GM18507 (cell line): ENCODE data around the gene COL5A1.
"Not testable (repeated sequence)": the region's sequence is repeated elsewhere in the genome, so short reads cannot be mapped to it uniquely, and the experiment has no call there.

ENCODE experiments used
- DNase-seq: peaks from one replicate; pipeline ENCODE4 v3.0.0; 2011; ENCODE audit warnings: low read depth; ENCODE audit not compliant: insufficient read length; ENCODE audit errors: extremely low spot score
- FAIRE-seq: peaks from 2 replicates; lab custom pipeline; 2011; peaks lifted over from hg19 to GRCh38; lab: Jason Lieb, UNC

The COL5A1 gene

GRCh38 chr9:134636149-134636507 lies 5.5 kb upstream of the COL5A1 start:
- FAIRE-seq = no peak

DNA sequence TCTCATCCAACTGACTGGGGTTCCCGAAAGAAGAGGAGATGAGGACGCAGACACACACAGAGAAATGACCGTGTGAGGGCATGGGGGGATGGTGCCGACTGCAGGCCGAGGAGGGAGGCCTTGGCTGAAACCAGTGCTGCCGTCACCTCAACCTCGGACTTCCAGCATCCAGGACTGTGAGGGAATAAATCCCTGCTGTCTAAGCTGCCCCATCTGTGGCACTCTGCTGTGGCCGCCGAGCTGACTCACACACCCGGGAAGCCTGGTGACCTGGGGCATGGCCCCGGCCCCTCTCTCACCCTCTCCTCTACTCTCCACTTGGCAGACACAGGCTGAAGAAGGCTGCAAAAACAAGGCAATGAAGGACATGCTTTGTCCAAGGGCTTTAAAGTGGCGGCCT lies 4.4 kb upstream of the COL5A1 start:
- DNase-seq (no peak), FAIRE-seq (no peak)

More at GRCh38 chr9:134636149-134636507, 5.5 kb upstream of the COL5A1 start:
- no peak for DNase-seq

GRCh38 chr9:134637696-134638501 lies 3.7 kb upstream of the COL5A1 start:
- FAIRE-seq (no peak), DNase-seq (no peak)

GRCh38 chr9:134638502-134639090 lies 3.0 kb upstream of the COL5A1 start:
- DNase-seq (no peak), FAIRE-seq (no peak)

DNA sequence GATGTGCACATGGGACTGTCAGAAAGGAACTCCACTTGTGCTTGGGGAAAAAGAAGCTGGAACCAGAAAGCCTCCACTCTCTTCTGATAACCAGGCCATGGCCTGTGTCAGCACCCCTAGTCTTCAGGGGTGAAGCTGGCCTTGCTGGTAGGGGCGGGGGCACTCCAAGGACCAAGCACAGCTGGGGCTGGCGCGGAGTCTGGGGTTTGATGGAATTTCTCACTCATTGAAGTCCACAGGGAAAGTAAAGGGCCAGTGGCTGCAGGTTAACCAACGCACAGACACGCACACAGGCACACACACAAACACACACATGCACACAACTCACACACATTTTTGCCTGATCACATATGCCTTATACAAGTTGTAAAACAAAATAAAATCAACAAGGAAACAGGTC lies 1.6 kb upstream of the COL5A1 start:
- no peak for FAIRE-seq
- DNase-seq = no peak

GRCh38 chr9:134640506-134641172 lies 964 bp upstream of the COL5A1 start:
- no peak for DNase-seq
- no peak for FAIRE-seq

DNA sequence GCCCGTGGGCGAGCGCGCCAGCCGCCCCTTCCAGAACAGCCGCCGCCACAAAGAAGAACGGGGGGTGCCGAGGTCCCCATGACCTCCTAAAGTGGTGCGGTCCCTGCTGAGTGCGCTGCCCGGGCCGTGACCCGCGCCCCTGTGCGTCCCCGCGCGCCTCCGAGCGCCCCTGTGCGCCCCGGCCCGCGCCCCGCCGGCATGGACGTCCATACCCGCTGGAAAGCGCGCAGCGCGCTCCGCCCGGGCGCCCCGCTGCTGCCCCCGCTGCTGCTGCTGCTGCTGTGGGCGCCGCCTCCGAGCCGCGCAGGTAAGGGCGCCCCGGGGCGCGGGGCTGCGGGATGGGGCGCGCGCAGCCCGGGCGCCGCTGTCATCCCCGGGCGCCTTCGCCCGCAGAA lies 384 bp downstream of the COL5A1 start:
- DNase-seq (no peak), FAIRE-seq (no peak)

DNA sequence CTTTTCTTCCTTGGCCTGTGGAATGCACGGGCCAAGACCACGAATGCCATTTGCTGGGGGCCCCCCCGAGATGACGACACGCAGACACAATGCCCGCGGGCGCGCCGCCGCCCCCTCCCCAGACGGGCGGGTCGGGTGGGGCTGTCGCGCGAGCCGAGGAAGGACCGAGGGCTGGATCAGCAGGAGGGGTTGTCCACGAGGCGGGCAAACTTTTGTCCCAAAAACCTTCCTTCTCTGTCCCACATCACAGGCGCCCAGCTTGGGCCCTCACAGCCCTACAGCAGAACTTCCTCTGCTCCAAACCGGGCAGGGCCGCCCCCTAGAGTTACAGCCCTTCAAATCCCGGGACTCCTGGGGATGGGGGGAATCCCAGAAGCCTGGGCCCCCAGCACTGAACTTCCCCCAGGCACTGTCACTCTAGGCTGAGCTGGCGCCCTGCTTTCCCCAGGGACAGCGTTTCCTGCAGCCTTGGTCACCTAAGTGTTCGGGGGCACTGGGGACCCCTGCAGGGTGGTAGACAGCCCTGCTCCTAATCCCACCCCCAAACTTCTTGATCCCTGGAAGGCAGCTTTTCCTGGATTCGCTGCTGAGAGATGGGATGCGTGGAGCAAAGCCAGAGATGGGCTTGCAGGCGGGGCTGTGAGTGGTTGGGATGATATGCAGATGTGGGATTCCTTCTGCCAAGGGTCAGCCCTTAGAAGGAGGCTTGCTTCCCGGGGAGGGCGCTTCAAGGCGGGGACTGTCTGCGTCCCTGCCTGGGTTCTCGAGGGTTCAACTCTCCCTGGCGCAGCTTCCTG lies 980 bp downstream of the COL5A1 start:
- no peak for FAIRE-seq
- no peak for DNase-seq

DNA sequence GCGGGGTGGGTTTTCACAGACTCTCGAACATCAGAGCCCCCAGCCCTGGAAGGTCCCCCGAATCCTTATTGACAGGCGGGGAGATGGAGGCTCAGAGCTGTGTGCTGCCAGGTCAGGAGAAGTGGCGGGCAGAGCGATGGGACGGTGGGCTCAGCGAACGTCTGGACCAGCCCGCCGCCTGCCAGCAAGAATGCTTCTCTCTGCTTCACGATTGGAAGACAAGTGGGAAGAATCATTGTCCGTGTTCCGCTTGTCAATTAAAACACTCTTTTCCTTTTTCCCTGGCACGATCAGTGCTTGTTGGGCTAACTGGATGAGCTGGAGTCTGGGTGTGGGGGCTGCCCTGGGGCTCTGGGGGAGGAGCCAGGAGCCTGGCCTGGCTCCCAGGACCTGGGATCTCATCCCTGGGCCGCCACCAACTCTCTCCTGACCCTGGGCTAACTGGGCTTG lies 1.6 kb downstream of the COL5A1 start:
- FAIRE-seq = no peak
- DNase-seq = no peak

DNA sequence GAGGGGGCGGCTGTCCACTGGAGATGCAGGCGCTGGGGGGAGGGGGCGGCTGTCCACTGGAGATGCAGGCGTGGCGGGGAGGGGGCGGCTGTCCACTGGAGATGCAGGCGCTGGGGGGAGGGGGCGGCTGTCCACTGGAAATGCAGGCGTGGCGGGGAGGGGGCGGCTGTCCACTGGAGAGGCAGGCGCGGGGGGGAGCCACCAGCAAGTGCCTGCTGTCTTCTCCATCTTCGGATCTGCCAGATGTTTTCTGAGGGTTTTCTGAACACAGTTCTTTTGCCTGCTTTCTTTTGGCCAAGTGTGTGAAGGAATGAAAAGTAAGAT lies 2.8 kb downstream of the COL5A1 start:
- not testable (repeated sequence) for FAIRE-seq, DNase-seq

DNA sequence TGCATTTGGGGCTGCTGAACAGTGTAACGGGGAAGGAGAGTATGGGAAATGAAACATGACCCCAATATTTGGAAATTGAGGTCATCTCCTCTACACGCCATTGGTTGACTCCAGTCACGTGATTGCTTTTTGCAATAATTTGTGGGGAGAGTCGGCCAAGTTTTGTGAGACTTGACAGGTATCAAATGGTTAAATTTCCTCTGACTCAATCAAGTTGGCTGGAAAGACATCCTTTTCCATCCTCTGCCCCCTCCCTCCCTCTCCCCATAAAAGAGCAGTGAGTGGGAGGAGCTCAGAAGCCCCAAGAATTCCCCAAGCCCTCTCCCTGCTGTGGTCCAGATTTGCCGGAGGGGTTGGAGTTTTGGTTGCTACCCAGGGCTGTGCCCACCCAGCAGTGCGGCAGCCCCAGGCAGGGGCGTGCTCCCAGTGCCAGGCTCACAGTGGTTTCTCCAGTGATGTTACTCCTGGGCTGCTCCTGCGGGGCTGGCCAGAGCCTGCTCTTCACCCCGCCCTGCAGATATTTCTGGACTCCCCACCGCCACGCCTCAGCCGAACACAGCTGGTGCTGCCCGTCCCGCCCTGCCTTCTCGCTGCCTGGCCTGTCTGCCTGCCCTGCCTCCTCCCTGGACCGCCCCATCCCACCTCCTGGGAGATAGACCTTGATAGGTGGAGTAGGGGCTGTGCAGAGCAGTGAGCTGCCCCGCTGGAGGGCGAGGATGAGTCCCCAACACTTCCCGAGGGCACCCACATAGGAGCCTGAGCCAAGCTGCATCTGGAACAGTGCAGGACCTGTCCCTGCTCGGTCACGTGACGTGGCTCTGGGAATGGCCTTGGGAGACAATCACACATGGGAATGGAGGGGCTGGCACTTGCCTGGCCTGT lies 3.4 kb downstream of the COL5A1 start:
- DNase-seq = no peak
- FAIRE-seq = no peak

GRCh38 chr9:134645607-134646365 lies 4.2 kb downstream of the COL5A1 start:
- no peak for DNase-seq
- FAIRE-seq = no peak

DNA sequence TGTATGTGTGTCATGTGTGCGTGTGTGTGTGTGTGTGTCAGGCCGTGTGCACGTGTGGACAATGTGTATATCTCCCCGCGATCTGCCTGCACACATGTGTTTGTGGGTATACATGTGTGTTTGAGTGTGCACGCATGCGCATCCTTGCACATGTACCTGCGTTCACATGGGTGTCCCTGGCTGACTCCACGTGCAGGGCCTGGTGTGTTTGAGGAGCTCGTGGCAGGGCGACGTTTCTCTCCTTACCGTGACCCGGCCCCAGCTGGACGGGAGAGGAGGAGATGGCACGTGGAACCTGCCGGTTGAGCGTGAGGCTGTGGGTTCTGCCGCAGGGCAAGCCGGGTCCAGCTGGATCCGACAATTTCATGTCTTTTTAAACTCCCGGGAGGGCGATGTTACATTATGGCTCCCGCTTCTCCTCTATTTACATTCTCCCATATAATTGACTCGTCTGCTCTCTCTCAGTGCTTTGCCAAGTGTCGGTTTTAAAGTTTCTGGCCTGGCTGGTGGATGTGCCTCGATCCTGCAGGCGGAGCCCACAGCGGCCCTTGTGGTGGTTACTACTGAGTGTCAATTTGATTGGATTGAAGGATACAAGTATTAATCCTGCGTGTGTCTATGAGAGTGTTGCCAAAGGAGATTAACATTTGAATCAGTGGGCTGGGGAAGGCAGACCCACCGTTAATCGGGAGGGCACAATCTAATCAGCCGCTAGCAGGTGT lies 5.9 kb downstream of the COL5A1 start:
- DNase-seq (no peak), FAIRE-seq (no peak)

DNA sequence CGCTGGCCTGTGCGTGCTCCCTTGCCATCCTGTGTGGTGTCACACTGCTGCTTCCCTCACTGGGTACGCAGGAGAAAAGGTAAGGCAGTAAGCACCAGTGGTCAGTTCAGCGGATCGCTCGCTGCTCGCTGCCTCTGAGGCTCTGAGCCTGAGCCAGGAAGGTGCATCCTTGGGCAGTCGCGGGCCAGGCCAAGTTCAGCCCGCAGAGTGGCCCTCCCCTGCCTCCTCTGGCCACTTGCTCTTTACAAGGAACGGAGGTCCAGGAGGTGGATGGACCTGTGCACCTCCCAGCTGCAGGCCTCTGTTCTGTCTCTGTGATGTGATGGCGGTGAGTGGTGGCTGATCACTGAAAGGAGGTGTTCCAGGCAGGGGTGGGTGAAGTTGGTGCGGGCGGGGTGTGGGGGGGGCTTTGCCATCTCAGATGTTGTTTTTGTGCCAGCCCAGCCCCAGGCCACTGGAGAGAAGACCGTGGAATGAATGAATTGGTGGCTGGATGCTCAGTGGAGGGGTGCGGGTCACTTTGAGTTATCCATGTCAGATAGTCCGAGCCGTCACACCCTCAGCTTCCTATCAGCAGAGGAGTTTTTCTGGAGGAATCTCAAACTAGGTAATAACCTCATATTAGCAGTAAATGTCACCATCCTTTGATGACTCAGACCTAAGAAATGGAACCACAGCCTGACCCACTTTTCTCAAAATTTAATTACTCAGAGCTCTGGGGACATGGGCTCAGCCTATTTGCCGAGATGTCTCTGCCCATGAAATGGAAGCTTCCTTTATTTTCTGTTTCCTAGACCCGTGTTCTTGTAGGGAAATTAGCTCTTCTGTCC lies 7.3 kb downstream of the COL5A1 start:
- FAIRE-seq (no peak), DNase-seq (no peak)

GRCh38 chr9:134650431-134651190 lies 9.0 kb downstream of the COL5A1 start:
- FAIRE-seq = no peak
- DNase-seq = no peak

GRCh38 chr9:134651226-134651905 lies 9.8 kb downstream of the COL5A1 start:
- no peak for FAIRE-seq
- no peak for DNase-seq
